NCI-H748 treated with DMSO at 0.1 percent for 48 hours (cell line): ENCODE results near the gene NKD1.
A peak's percentile ranks its signal among the peaks of the same experiment; 100 is the strongest.
"Not testable (repeated sequence)": the region's sequence is repeated elsewhere in the genome, so short reads cannot be mapped to it uniquely, and the experiment has no call there.

ENCODE experiments used
- DNase-seq: peaks from one replicate; lab custom pipeline; 2025; lab: John Stamatoyannopoulos, UW

The NKD1 gene

GRCh38 chr16:50548125-50548908 is at the start of gene NKD1:
Gene NKD1 (plus strand): TSS chr16:50548396. CDS start chr16:50548554, 158 bp downstream.
- peak; percentile 2 for DNase-seq

- DNase-seq: no peak
Measured at GRCh38 chr16:50498431-50499155, 49.6 kb upstream of the NKD1 start.

- no peak for DNase-seq
Measured at GRCh38 chr16:50499254-50499653, 48.9 kb upstream of the NKD1 start.

GRCh38 chr16:50500171-50500874 is 47.9 kb upstream of the NKD1 start:
- DNase-seq: no peak

GRCh38 chr16:50501251-50501650 is 46.9 kb upstream of the NKD1 start:
- no peak for DNase-seq

GRCh38 chr16:50501986-50502615 is 46.1 kb upstream of the NKD1 start:
- no peak for DNase-seq

- DNase-seq: no peak
Measured at GRCh38 chr16:50502616-50503011, 45.6 kb upstream of the NKD1 start.

GRCh38 chr16:50503868-50504531 is 44.2 kb upstream of the NKD1 start:
- DNase-seq: not testable (repeated sequence)

GRCh38 chr16:50505115-50505514 is 43.1 kb upstream of the NKD1 start:
- DNase-seq: no peak

- no peak for DNase-seq
Measured at GRCh38 chr16:50505714-50506542, 42.3 kb upstream of the NKD1 start.

- no peak for DNase-seq
Measured at GRCh38 chr16:50506543-50506937, 41.7 kb upstream of the NKD1 start.

- no peak for DNase-seq
Measured at GRCh38 chr16:50507397-50507796, 40.8 kb upstream of the NKD1 start.

GRCh38 chr16:50509521-50510341 is 38.5 kb upstream of the NKD1 start:
- DNase-seq: no peak

GRCh38 chr16:50515218-50515617 is 33.0 kb upstream of the NKD1 start:
- DNase-seq: no peak

- no peak for DNase-seq
Measured at GRCh38 chr16:50516401-50516800, 31.8 kb upstream of the NKD1 start.

GRCh38 chr16:50516890-50517289 is 31.3 kb upstream of the NKD1 start:
- no peak for DNase-seq

GRCh38 chr16:50517450-50518252 is 30.5 kb upstream of the NKD1 start:
- DNase-seq: no peak

- no peak for DNase-seq
Measured at GRCh38 chr16:50519001-50519400, 29.2 kb upstream of the NKD1 start.

GRCh38 chr16:50519602-50520001 is 28.6 kb upstream of the NKD1 start:
- no peak for DNase-seq
